Measurements from ENCODE around the gene RANBP1. TPM values are rescaled to one million over a fixed set of nuclear protein-coding genes. Genes with fewer than 3 reads are reported as not detected.
A peak's percentile ranks its signal among the peaks of the same experiment; 100 is the strongest.

Gene RANBP1
- total RNA-seq, 1 experiment from 2014 or later: 522 TPM

GRCh38 chr22:20087319-20088262 lies 28.3 kb upstream of the RANBP1 start:
- Histone ChIP-seq H3K4me1 (ENCODE audit: insufficient read depth, low read length) (peaks cover 2% of the 10 kb centered on the region; the same call in 1 of the 2 replicates), H3K9me3 (ENCODE audit: control insufficient read depth, low read depth, low read length) (no peaks in the 10 kb centered on the region), H2AFZ (ENCODE audit: low read length) (no peak overlapping the region), H3K56ac (ENCODE audit: insufficient read length, low read depth, low read length) (no peak overlapping the region), H3K4ac (ENCODE audit: low read depth, low read length) (no peak overlapping the region), H3K23ac (ENCODE audit: insufficient read length, low read depth, low read length) (no peak overlapping the region), H3K9ac (ENCODE audit: extremely low read depth, insufficient read length, low read length) (no peak overlapping the region), H2BK15ac (ENCODE audit: low read depth, low read length) (no peak overlapping the region), H3K27ac (ENCODE audit: insufficient read length, low read depth, low read length) (no peak overlapping the region), H3K14ac (ENCODE audit: insufficient read depth, low read length) (no peak overlapping the region), H2BK20ac (ENCODE audit: low read depth, low read length, poor library complexity, severe bottlenecking) (no peak overlapping the region), H3K27me3 (ENCODE audit: insufficient read depth, low read length) (no peaks in the 10 kb centered on the region), H3K79me1 (ENCODE audit: insufficient read depth, low read depth, low read length, poor library complexity, severe bottlenecking) (peaks cover 14% of the 10 kb centered on the region), H4K91ac (ENCODE audit: insufficient read length, low read depth, low read length) (no peak overlapping the region), H3K18ac (ENCODE audit: insufficient read length, low read depth, low read length) (no peak overlapping the region), H2AK5ac (ENCODE audit: insufficient read length, low read length) (no peak overlapping the region), H3K4me2 (ENCODE audit: insufficient read depth, insufficient read length, low read length) (no peak overlapping the region), H3K23me2 (ENCODE audit: insufficient read length, low read depth, low read length, poor library complexity, severe bottlenecking) (no peaks in the 10 kb centered on the region), H4K20me1 (ENCODE audit: control insufficient read depth, insufficient read depth, insufficient read length) (peaks cover 6% of the 10 kb centered on the region), H3K79me2 (ENCODE audit: insufficient read depth, low read length) (peaks cover 20% of the 10 kb centered on the region; the same call in 1 of the 2 replicates), H4K5ac (ENCODE audit: insufficient read length, low read depth, low read length) (no peak overlapping the region), H3T11ph (ENCODE audit: low read length) (no peak overlapping the region), H2BK12ac (ENCODE audit: insufficient read length, low read depth, low read length) (no peak overlapping the region), H2BK120ac (ENCODE audit: low read depth, low read length, poor library complexity, severe bottlenecking) (no peak overlapping the region), H4K8ac (replicated peaks; ENCODE audit: insufficient read length, low read depth, low read length) (no peak overlapping the region), H2BK5ac (ENCODE audit: insufficient read length, low read length) (no peak overlapping the region)
- no peaks in the 10 kb centered on the region for H3K9me3 Mint-ChIP-seq
- H3K4me1 Mint-ChIP-seq: peaks cover 26 to 27% of the 10 kb centered on the region in 2 experiments
- DNase-seq: no peak
- TF ChIP-seq CTCF (conservative IDR thresholded peaks at IDR 0.05): no peak
- no peaks in the 10 kb centered on the region for H3K27me3 Mint-ChIP-seq (ENCODE audit: low read depth)
- H3K27ac Mint-ChIP-seq: no peak overlapping the region; a peak in 2 of 7 replicates
- WGBS (ENCODE audit: extremely low coverage, insufficient read length, low lambda C conversion rate): no CpG with 5 or more reads among the region's 14 CpGs
- H3K4me3 Mint-ChIP-seq: peak overlapping the region in 1 of 2 experiments; percentile 16; a peak in 1 of 5 replicates
- H3K36me3 Mint-ChIP-seq (ENCODE audit: insufficient read depth in 1 of 3, low read depth in 3 of 3): peaks cover 63 to 83% (median 80%) of the 10 kb centered on the region in 3 experiments; a peak in 6 of 7 replicates

Measured in H9 (cell line).